Stimulated activated CD4-positive, alpha-beta T cell treated with anti-CD3 and anti-CD28 coated beads, Interleukin-15, amount 100 ng/mL, for 48 hours (primary cell): ENCODE measurements around the gene TMEM38B.

ENCODE experiments used
- DNase-seq, 2 donors: peaks; one replicate each; pipeline ENCODE4 v3.0.0-alpha.2; 2020; ENCODE audit warnings: low read depth in 2 of 2

TMEM38B gene

GRCh38 chr9:105694190-105694847 lies at the start of gene TMEM38B:
Gene TMEM38B, plus strand, starts transcription at chr9:105694541. Its CDS starts 120 bp downstream, at chr9:105694661.
- DNase-seq = peak; percentile 40 to 68

- no peak for DNase-seq
Observed at GRCh38 chr9:105646879-105647594, 47.3 kb upstream of the TMEM38B start.

- DNase-seq = no peak
Observed at GRCh38 chr9:105647595-105648349, 46.6 kb upstream of the TMEM38B start.

- DNase-seq = no peak
Observed at GRCh38 chr9:105651806-105652205, 42.5 kb upstream of the TMEM38B start.

- no peak for DNase-seq
Observed at GRCh38 chr9:105656131-105656921, 38.0 kb upstream of the TMEM38B start.

GRCh38 chr9:105658351-105658750 lies 36.0 kb upstream of the TMEM38B start:
- DNase-seq = no peak

- DNase-seq = no peak
Observed at GRCh38 chr9:105661011-105661410, 33.3 kb upstream of the TMEM38B start.

GRCh38 chr9:105662184-105663104 lies 31.9 kb upstream of the TMEM38B start, which contains the start of gene TAL2:
Gene TAL2, plus strand, starts transcription at chr9:105662457. Its CDS starts 40 bp downstream, at chr9:105662497.
- no peak for DNase-seq

GRCh38 chr9:105663914-105664313 lies 30.4 kb upstream of the TMEM38B start:
- DNase-seq = no peak

- DNase-seq = no peak
Observed at GRCh38 chr9:105667867-105668266, 26.5 kb upstream of the TMEM38B start.

- DNase-seq = no peak
Observed at GRCh38 chr9:105670315-105670714, 24.0 kb upstream of the TMEM38B start.

GRCh38 chr9:105670775-105671174 lies 23.6 kb upstream of the TMEM38B start:
- no peak for DNase-seq

- no peak for DNase-seq
Observed at GRCh38 chr9:105672711-105673234, 21.6 kb upstream of the TMEM38B start.

GRCh38 chr9:105673850-105674387 lies 20.4 kb upstream of the TMEM38B start:
- no peak for DNase-seq

- DNase-seq = no peak
Observed at GRCh38 chr9:105676351-105676923, 17.9 kb upstream of the TMEM38B start.

GRCh38 chr9:105678163-105678562 lies 16.2 kb upstream of the TMEM38B start:
- DNase-seq = no peak

GRCh38 chr9:105678781-105679180 lies 15.6 kb upstream of the TMEM38B start:
- DNase-seq = no peak

GRCh38 chr9:105679257-105680022 lies 14.9 kb upstream of the TMEM38B start:
- DNase-seq = no peak

- no peak for DNase-seq
Observed at GRCh38 chr9:105681313-105681712, 13.0 kb upstream of the TMEM38B start.
